GM18858 (cell line): ENCODE results near the gene NIPA2.
A peak's percentile ranks its signal among the peaks of the same experiment; 100 is the strongest.

ENCODE experiments used
- ATAC-seq: cut with Tn5 transposase; IDR thresholded peaks from one replicate; pipeline ENCODE4 v1.9.1; 2021; ENCODE audit not compliant: unreplicated experiment

The NIPA2 gene

GRCh38 chr15:22895465-22896190, 57.2 kb downstream of the NIPA2 start:
- ATAC-seq, result peak; percentile 63

- ATAC-seq, result no peak
Observed at GRCh38 chr15:22902046-22902445, 63.6 kb downstream of the NIPA2 start.

DNA sequence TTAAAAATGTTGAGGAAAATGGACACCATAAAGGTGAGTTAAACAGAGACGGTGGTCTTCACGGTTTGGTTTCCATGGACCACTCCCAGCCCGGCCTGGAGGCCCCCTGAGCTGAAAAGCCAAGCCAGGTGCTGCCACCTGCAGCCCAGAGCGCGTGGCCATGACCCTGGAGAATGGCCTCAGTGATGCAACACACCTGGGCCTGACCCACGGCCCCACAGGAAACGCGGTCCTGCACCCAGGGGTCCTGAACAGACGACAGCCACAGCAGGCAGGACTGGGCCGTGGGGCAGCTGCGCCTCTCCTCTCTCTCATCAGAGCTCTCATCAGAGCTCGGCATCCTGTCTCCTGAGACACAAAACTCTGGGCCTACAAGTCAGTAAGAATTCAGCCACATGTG, 64.1 kb downstream of the NIPA2 start:
- no peak for ATAC-seq

DNA sequence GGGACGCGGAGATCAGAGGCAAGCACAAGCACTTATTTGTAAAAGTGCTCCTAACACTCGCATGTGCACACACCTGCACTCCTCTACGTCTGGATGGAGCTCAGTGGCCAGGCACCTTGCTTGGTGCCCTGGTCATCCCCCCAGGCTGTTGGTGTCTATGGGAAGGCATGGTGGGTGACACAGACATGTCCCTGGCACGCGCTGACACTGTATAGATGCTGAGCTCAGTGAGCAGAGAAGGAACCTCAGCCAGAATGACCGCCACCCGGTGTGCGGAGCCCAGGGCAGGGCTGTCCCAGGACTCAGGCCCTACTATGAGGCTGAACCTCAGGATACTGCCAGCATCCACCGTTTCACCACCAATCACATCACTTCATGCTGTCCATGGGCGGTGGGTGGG, 64.5 kb downstream of the NIPA2 start:
- no peak for ATAC-seq

GRCh38 chr15:22903427-22903826, 65.0 kb downstream of the NIPA2 start:
- no peak for ATAC-seq

- ATAC-seq, result no peak
Observed at GRCh38 chr15:22903961-22904534, 65.6 kb downstream of the NIPA2 start.

DNA sequence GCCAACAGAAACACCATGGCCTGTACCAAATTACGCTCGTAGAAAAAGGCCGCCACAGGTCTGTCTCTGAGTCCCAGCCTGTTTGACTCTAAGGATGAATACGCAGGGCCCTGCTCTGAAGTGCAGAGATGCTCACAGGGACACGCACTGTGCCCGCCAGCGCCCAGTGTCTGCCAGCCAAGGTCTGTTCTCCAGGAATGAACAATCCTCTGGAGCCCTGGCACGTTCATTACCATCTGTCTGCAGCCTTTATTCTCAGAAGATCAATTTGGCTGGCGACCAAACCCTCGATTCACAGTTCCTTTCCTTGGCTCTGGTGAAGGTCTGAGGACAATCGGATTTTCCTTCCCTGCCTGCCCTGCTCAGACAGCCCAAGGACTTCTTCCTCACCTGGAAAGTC, 66.3 kb downstream of the NIPA2 start:
- ATAC-seq, result no peak

GRCh38 chr15:22907161-22907950, 68.9 kb downstream of the NIPA2 start:
- ATAC-seq, result no peak

GRCh38 chr15:22908830-22909229, 70.4 kb downstream of the NIPA2 start:
- ATAC-seq, result no peak

DNA sequence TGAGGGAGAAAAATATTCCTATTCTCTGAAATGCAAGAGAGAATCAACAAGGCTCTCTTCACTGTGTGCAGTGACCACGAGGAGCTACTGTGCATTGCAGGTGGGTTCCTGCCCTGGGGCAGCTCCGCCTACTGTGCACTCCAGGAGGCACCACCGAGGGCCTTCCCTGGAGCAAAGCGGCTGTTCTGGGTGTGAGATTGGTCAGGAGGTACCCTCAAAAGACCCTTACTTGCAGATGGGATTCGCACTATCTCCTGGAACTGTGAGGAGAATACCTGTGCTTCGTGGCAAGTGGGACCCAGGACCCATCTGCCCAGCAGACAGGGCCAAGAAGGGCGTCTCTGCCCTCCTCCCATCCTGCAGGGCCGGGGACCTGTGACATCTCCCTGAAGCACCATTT, 72.8 kb downstream of the NIPA2 start:
- no peak for ATAC-seq

- no peak for ATAC-seq
Observed at GRCh38 chr15:22912256-22912655, 73.8 kb downstream of the NIPA2 start.

DNA sequence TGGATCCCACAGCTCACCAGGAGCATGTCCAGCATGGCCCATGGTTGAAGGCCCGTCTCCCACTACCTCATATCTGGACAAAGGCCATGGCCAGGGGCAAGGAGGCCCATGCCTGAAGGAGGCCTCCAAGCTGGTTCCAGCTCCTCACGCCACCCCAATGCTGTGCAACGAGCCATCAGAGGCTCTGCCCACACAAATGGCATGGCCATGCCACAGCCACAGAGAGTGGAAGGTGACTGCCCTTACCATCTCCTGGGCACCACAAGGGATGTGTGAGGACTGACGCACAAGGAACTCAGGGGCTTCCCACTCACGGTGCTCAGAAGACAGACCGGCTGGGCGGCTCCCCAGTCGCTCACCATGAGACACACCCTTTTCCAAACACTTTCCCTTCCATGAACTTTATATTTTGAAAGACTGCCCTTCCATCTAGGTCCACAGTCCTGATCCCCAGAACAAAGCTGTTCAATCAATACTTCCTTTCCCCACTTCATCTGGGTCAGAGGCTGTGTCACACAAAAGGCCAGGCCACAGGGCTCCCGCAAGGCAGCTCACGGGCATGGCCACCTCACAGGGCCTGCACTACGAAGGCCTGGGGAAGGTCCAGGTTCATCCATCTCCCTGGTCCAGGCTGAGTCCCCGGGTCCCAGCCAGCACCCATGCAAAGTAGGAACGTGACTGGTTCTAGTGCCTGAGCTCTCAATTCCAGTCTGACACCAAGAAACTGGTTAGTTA, 75.3 kb downstream of the NIPA2 start:
- ATAC-seq, result no peak

GRCh38 chr15:22915866-22916515, 77.5 kb downstream of the NIPA2 start:
- ATAC-seq, result no peak

- ATAC-seq, result no peak
Observed at GRCh38 chr15:22916606-22917350, 78.3 kb downstream of the NIPA2 start.

DNA sequence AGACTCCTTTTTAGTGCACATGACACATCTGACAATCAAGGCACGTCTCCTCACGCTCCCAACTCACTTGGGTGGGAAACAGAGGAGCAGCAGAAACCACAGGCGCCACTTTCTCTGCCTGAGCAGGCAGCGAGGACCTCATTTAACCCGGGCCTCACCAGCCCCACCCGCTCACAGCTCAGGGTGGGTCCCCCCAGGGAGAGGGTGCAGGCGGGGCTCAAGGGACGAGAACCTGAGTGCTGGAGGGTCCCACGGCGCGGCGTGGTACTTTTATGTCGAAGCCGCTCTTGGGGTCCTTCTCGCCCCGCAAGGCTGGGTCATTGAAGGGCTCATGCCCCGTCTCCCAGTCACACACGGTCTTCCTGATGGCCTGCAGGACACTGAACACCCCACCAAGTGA, 79.1 kb downstream of the NIPA2 start:
- ATAC-seq, result no peak
